HepG2 (cell line): ENCODE data around the gene CASZ1. TPM values are rescaled to one million over a fixed set of nuclear protein-coding genes. Genes with fewer than 3 reads are reported as not detected.

Source experiments
- ELF3 ChIP-seq: IDR thresholded peaks from 2 replicates; pipeline ENCODE4 v1.6.1; 2016; ENCODE audit warnings: missing genetic modification reagents, missing compliant biosample characterization
- RBFOX2 ChIP-seq: fragments of 200-400 bp; formaldehyde crosslinking; IDR thresholded peaks from 2 replicates; pipeline ENCODE4 v1.6.1; 2017; ENCODE audit warnings: low read depth, mild to moderate bottlenecking, low read length
- TAF15 ChIP-seq: fragments of 200-400 bp; formaldehyde crosslinking; IDR thresholded peaks from one replicate; pipeline ENCODE4 v1.6.1; 2018; ENCODE audit warnings: mild to moderate bottlenecking, low read depth, low read length; ENCODE audit not compliant: poor library complexity, severe bottlenecking
- ZBTB21 ChIP-seq: sonication (generic); formaldehyde crosslinking; IDR thresholded peaks from 2 replicates; pipeline ENCODE4 v1.4.0; 2020; ENCODE audit warnings: missing genetic modification reagents
- ZNF121 ChIP-seq: sonication (generic); formaldehyde crosslinking; IDR thresholded peaks from 2 replicates; pipeline ENCODE4 v1.5.0; 2020; ENCODE audit warnings: mild to moderate bottlenecking, missing genetic modification reagents
- ZNF772 ChIP-seq: sonication (generic); formaldehyde crosslinking; IDR thresholded peaks from 2 replicates; pipeline ENCODE4 v1.5.0; 2020; ENCODE audit warnings: mild to moderate bottlenecking, missing genetic modification reagents
- polyA plus RNA-seq, 8 experiments: library from polyadenylated mRNA; depleted of rRNA in 3 of 8; stranded (reverse) in 7 of 8; unstranded in 1 of 8; fragments of >200 nt; fragmentation: Illumina TruSeq in 4 of 8; extraction: Trizol in 4 of 8; gene quantifications; 2 replicates each; pipeline versions ENCODE4 v1.2.1 to v1.2.3, GENCODE V29; 2011 to 2016; ENCODE audit warnings: low read depth in 4 of 8, missing spikeins in 1 of 8, mixed read lengths in 1 of 8; ENCODE audit not compliant: insufficient read depth in 1 of 8
- total RNA-seq, 5 experiments: library from RNA; depleted of rRNA; stranded (reverse); fragments of >200 nt; fragmentation: Illumina TruSeq; extraction: Trizol; gene quantifications; 2 replicates each; pipeline ENCODE4 v1.2.3, GENCODE V29; 2016; ENCODE audit warnings: low read depth in 1 of 5
- TF ChIP-seq, protein P1 (sequence below): IDR thresholded peaks from 2 replicates; pipeline ENCODE4 v1.6.1; 2016; ENCODE audit warnings: low read depth, missing genetic modification reagents, missing compliant biosample characterization
- TF ChIP-seq, protein P2 (sequence below), 2 experiments: fragments of 450-650 bp in 1 of 2; sonication (generic) in 1 of 2; formaldehyde crosslinking; IDR thresholded peaks; 2 replicates each; pipeline versions ENCODE4 v1.5.0 to v1.8.0; 2020 to 2022; ENCODE audit warnings: mild to moderate bottlenecking in 1 of 2, missing genetic modification reagents in 1 of 2

The CASZ1 gene
- total and polyA plus RNA-seq, 2 of the 13 experiments (the other 11 are each of a cell fraction or from before 2014, with no cell fraction given): 1.9 to 3.7 TPM

DNA sequence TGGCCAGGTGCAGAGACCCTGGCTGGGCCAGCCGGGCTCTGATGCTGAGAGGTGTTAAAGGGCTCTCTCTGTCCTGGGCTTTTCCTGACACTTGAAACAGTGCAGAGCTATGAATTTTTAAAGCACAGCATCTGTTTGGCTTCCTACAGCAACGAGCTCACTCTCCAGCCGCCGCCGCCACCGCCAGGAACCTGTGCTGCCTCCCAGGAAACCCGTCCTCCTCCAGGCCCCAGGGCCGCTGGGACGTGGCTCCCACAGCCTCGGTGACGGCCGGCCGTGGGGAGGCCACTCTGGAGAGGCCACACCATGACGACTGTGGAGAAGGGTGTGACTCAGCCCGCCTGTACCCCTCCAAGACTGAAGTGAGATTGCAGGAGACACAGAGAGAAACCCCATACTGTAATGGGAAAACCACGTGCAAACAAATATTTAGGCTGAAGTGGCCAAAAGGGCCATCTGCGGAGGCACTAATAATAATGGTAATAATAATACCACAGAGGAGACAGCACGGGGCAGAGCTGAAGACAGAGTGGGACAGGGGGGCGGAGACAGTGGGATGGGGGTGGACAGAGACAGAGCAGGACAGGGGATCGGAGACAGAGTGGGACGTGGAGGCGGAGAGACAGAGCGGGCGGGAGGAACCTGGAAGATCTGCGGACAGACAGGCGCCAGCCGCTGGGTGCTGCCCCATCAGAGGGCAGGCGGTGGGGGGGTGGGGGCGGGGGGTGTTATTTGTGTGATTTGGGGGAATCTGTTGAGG lies 139.2 kb downstream of the CASZ1 start (continued):
- TF ChIP-seq, protein P1, sequence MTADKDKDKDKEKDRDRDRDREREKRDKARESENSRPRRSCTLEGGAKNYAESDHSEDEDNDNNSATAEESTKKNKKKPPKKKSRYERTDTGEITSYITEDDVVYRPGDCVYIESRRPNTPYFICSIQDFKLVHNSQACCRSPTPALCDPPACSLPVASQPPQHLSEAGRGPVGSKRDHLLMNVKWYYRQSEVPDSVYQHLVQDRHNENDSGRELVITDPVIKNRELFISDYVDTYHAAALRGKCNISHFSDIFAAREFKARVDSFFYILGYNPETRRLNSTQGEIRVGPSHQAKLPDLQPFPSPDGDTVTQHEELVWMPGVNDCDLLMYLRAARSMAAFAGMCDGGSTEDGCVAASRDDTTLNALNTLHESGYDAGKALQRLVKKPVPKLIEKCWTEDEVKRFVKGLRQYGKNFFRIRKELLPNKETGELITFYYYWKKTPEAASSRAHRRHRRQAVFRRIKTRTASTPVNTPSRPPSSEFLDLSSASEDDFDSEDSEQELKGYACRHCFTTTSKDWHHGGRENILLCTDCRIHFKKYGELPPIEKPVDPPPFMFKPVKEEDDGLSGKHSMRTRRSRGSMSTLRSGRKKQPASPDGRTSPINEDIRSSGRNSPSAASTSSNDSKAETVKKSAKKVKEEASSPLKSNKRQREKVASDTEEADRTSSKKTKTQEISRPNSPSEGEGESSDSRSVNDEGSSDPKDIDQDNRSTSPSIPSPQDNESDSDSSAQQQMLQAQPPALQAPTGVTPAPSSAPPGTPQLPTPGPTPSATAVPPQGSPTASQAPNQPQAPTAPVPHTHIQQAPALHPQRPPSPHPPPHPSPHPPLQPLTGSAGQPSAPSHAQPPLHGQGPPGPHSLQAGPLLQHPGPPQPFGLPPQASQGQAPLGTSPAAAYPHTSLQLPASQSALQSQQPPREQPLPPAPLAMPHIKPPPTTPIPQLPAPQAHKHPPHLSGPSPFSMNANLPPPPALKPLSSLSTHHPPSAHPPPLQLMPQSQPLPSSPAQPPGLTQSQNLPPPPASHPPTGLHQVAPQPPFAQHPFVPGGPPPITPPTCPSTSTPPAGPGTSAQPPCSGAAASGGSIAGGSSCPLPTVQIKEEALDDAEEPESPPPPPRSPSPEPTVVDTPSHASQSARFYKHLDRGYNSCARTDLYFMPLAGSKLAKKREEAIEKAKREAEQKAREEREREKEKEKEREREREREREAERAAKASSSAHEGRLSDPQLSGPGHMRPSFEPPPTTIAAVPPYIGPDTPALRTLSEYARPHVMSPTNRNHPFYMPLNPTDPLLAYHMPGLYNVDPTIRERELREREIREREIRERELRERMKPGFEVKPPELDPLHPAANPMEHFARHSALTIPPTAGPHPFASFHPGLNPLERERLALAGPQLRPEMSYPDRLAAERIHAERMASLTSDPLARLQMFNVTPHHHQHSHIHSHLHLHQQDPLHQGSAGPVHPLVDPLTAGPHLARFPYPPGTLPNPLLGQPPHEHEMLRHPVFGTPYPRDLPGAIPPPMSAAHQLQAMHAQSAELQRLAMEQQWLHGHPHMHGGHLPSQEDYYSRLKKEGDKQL (CRISPR knock-in tag): no peak
- no peak for TF ChIP-seq ZNF772 (CRISPR knock-in tag)
- no peak for TF ChIP-seq RBFOX2
- no peak for TF ChIP-seq ZBTB21 (CRISPR knock-in tag)
- TF ChIP-seq ELF3 (CRISPR knock-in tag): no peak
- TF ChIP-seq TAF15: no peak
- TF ChIP-seq ZNF121 (CRISPR knock-in tag): no peak
- TF ChIP-seq, protein P2, sequence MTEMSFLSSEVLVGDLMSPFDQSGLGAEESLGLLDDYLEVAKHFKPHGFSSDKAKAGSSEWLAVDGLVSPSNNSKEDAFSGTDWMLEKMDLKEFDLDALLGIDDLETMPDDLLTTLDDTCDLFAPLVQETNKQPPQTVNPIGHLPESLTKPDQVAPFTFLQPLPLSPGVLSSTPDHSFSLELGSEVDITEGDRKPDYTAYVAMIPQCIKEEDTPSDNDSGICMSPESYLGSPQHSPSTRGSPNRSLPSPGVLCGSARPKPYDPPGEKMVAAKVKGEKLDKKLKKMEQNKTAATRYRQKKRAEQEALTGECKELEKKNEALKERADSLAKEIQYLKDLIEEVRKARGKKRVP (CRISPR knock-in tag; IDR thresholded peaks at IDR 0.05): no peak
